Loucy (cell line): ENCODE data around the gene TDRD15.

Experiments
- H2AFZ ChIP-seq: fragments of 200-600 bp; sonication (generic); 2 replicates; pipeline ENCODE4 v1.6.0; 2016; ENCODE audit warnings: antibody characterized with exemption, mild to moderate bottlenecking, low read length, moderate library complexity
- H3F3A ChIP-seq: fragments of 200-600 bp; 2 replicates; pipeline ENCODE4 v1.6.0; 2016; ENCODE audit warnings: antibody characterized with exemption, low read depth, mild to moderate bottlenecking
- H3K27me3 ChIP-seq: fragments of 200-600 bp; sonication (generic); 2 replicates; pipeline ENCODE4 v1.6.1; 2014; ENCODE audit warnings: low read length, mild to moderate bottlenecking; ENCODE audit not compliant: insufficient read depth, poor library complexity, severe bottlenecking
- H3K36me3 ChIP-seq: fragments of 200-600 bp; sonication (generic); 2 replicates; pipeline ENCODE4 v1.6.1; 2016; ENCODE audit warnings: low read length; ENCODE audit not compliant: insufficient read depth
- H3K4me1 ChIP-seq: fragments of 200-600 bp; sonication (generic); 2 replicates; pipeline ENCODE4 v1.5.1; 2014; ENCODE audit warnings: low read length, mild to moderate bottlenecking; ENCODE audit not compliant: insufficient read depth, poor library complexity, severe bottlenecking
- H3K4me2 ChIP-seq: fragments of 200-600 bp; sonication (generic); 2 replicates; pipeline ENCODE4 v1.6.0; 2014; ENCODE audit warnings: antibody characterized with exemption, low read length, low read depth, mild to moderate bottlenecking; ENCODE audit not compliant: poor library complexity, severe bottlenecking
- H3K4me3 ChIP-seq: fragments of 200-600 bp; sonication (generic); 2 replicates; pipeline ENCODE4 v1.5.1; 2014; ENCODE audit warnings: low read length, mild to moderate bottlenecking, mixed read lengths; ENCODE audit not compliant: poor library complexity, severe bottlenecking
- H3K79me2 ChIP-seq: fragments of 200-600 bp; sonication (generic); 2 replicates; pipeline ENCODE4 v1.6.1; 2014; ENCODE audit warnings: low read length; ENCODE audit not compliant: insufficient read depth
- H3K9ac ChIP-seq: fragments of 200-600 bp; sonication (generic); 2 replicates; pipeline ENCODE4 v1.6.0; 2014; ENCODE audit warnings: mild to moderate bottlenecking, low read depth, low read length, moderate library complexity; ENCODE audit not compliant: poor library complexity, severe bottlenecking
- H3K9me2 ChIP-seq: fragments of 200-600 bp; sonication (generic); replicated peaks from 2 replicates; pipeline ENCODE4 v1.6.1; 2016; ENCODE audit warnings: low read depth, low read length, mixed read lengths
- H3K9me3 ChIP-seq: fragments of 200-600 bp; sonication (generic); 2 replicates; pipeline ENCODE4 v1.6.1; 2014; ENCODE audit warnings: mild to moderate bottlenecking, antibody characterized with exemption, low read length, low read depth; ENCODE audit not compliant: insufficient read depth
- H4K20me1 ChIP-seq: fragments of 200-600 bp; sonication (generic); 2 replicates; pipeline ENCODE4 v1.6.0; 2014; ENCODE audit warnings: antibody characterized with exemption, low read length, mild to moderate bottlenecking; ENCODE audit not compliant: insufficient read depth, poor library complexity, severe bottlenecking
- EZH2phosphoT487 ChIP-seq: fragments of 200-600 bp; IDR thresholded peaks from 2 replicates; pipeline ENCODE4 v1.6.1; 2018; ENCODE audit warnings: antibody characterized with exemption, mild to moderate bottlenecking, moderate library complexity, borderline replicate concordance
- TF ChIP-seq, protein P1 (sequence below): fragments of 200-600 bp; sonication (generic); conservative IDR thresholded peaks from 2 replicates; pipeline ENCODE4 v1.5.1; 2014; ENCODE audit warnings: mild to moderate bottlenecking, antibody characterized with exemption, low read length

Gene TDRD15

GRCh38 chr2:21135585-21135984 is 11.8 kb downstream of the TDRD15 start:
- Histone ChIP-seq H2AFZ (no peak overlapping the region), H3K27me3 (no peaks in the 10 kb centered on the region), H3K9ac (no peak overlapping the region), H3K79me2 (no peaks in the 10 kb centered on the region), H3K4me1 (no peaks in the 10 kb centered on the region), H3K9me3 (no peaks in the 10 kb centered on the region), H3K36me3 (no peaks in the 10 kb centered on the region), H3K4me3 (no peak overlapping the region), H3K9me2 (no peaks in the 10 kb centered on the region), H4K20me1 (no peaks in the 10 kb centered on the region), H3K4me2 (no peak overlapping the region), H3F3A (no peaks in the 10 kb centered on the region)
- no peak for TF ChIP-seq EZH2phosphoT487
- TF ChIP-seq, protein P1, sequence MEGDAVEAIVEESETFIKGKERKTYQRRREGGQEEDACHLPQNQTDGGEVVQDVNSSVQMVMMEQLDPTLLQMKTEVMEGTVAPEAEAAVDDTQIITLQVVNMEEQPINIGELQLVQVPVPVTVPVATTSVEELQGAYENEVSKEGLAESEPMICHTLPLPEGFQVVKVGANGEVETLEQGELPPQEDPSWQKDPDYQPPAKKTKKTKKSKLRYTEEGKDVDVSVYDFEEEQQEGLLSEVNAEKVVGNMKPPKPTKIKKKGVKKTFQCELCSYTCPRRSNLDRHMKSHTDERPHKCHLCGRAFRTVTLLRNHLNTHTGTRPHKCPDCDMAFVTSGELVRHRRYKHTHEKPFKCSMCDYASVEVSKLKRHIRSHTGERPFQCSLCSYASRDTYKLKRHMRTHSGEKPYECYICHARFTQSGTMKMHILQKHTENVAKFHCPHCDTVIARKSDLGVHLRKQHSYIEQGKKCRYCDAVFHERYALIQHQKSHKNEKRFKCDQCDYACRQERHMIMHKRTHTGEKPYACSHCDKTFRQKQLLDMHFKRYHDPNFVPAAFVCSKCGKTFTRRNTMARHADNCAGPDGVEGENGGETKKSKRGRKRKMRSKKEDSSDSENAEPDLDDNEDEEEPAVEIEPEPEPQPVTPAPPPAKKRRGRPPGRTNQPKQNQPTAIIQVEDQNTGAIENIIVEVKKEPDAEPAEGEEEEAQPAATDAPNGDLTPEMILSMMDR = no peak

GRCh38 chr2:21142149-21142548 is 18.4 kb downstream of the TDRD15 start:
- no peak overlapping the region for H3K4me3 ChIP-seq
- no peak overlapping the region for H3K9ac ChIP-seq
- H3K79me2 ChIP-seq = no peaks in the 10 kb centered on the region
- H3K27me3 ChIP-seq = no peaks in the 10 kb centered on the region
- no peaks in the 10 kb centered on the region for H3K4me1 ChIP-seq
- H3K9me2 ChIP-seq = no peaks in the 10 kb centered on the region
- no peak overlapping the region for H3K4me2 ChIP-seq
- TF ChIP-seq, protein P1 = no peak
- no peak for TF ChIP-seq EZH2phosphoT487
- H2AFZ ChIP-seq = no peak overlapping the region
- H4K20me1 ChIP-seq = no peaks in the 10 kb centered on the region
- no peaks in the 10 kb centered on the region for H3K36me3 ChIP-seq
- H3K9me3 ChIP-seq = no peaks in the 10 kb centered on the region
- H3F3A ChIP-seq = no peaks in the 10 kb centered on the region

- Histone ChIP-seq H3K9ac (no peak overlapping the region), H3K9me3 (no peaks in the 10 kb centered on the region), H3K79me2 (no peaks in the 10 kb centered on the region), H3K27me3 (no peaks in the 10 kb centered on the region), H3K4me2 (no peak overlapping the region), H3K4me1 (no peaks in the 10 kb centered on the region), H3K9me2 (no peaks in the 10 kb centered on the region), H3K36me3 (no peaks in the 10 kb centered on the region), H3K4me3 (no peak overlapping the region), H4K20me1 (no peaks in the 10 kb centered on the region), H2AFZ (no peak overlapping the region), H3F3A (no peaks in the 10 kb centered on the region)
- TF ChIP-seq EZH2phosphoT487 = no peak
- TF ChIP-seq, protein P1 = no peak
These were observed 22.9 kb downstream of the TDRD15 start for GRCh38 chr2:21146638-21147037.
